Caki2 (cell line): ENCODE results near the gene LRRC75B. TPM values are rescaled to one million over a fixed set of nuclear protein-coding genes. Genes with fewer than 3 reads are reported as not detected.
"Not testable (repeated sequence)": the region's sequence is repeated elsewhere in the genome, so short reads cannot be mapped to it uniquely, and the experiment has no call there.

Experiments used
- DNase-seq: peaks from one replicate; pipeline ENCODE4 v3.0.0-alpha.2; 2015; ENCODE audit warnings: low read depth
- in situ Hi-C: cut with HindIII; loops from 2 replicates; pipeline ENCODE4 v1.10.0; 2016; ENCODE audit warnings: low sequenced_read_pairs, low pct_unique_long_range_greater_than_20kb, mixed read lengths
- total RNA-seq: library from RNA; depleted of rRNA; stranded (reverse); fragments of >200 nt; shearing (Covaris generic); gene quantifications from 2 replicates; pipeline ENCODE4 v1.2.3, GENCODE V29; 2014; ENCODE audit warnings: low replicate concordance

LRRC75B gene
- total RNA-seq, 1 experiment from 2014 or later = 19.3 TPM

DNA sequence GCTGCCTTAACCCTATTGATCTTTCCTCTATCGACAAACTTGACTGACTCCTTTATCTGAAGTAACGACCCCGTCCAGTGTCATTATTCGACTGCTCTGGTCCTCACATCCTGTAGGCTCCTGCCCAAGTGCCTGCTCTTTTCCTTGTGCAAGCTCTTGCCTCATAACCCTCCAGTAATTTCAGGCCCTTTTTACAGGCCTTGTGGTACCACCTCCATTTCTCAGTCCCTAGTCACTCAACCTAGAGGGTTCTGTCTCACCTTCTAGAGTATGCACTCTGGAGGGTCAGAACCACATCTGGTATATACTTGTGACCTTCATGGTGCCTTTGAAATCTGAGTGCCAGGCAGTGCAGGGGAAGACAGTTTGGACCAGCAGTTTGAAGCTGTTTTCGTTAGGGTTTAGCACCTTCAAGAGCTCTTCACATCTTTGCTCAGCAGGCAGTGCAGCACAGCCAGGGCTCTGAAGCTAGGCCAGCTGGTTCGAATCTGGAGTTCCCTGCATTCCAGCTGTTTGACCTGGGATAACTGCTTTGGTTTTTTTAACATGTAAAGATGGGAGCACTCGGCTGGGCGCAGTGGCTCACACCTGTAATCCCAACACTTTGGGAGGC is 25.9 kb downstream of the LRRC75B start:
- in situ Hi-C loops = no loop called here
- no peak for DNase-seq

DNA sequence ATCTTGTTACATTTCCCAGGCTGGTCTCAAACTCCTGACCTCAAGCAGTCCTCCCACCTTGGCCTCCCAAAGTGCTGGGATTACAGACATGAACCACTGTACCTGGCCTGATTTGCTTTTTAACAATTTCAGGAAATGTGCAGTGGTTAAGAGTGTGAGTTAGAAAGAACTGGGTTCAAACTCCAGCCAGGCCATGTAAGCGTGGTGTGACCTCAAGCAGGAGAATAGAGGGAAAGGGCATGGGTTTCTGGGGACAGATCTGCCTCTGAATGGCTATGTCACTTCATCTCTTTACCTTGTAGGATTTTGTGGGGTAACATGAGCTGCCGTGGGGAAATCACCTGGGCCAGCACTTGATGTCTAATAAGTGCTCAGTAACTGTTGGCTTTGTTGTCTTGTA is 27.8 kb downstream of the LRRC75B start:
- in situ Hi-C loops = no loop called here
- no peak for DNase-seq

DNA sequence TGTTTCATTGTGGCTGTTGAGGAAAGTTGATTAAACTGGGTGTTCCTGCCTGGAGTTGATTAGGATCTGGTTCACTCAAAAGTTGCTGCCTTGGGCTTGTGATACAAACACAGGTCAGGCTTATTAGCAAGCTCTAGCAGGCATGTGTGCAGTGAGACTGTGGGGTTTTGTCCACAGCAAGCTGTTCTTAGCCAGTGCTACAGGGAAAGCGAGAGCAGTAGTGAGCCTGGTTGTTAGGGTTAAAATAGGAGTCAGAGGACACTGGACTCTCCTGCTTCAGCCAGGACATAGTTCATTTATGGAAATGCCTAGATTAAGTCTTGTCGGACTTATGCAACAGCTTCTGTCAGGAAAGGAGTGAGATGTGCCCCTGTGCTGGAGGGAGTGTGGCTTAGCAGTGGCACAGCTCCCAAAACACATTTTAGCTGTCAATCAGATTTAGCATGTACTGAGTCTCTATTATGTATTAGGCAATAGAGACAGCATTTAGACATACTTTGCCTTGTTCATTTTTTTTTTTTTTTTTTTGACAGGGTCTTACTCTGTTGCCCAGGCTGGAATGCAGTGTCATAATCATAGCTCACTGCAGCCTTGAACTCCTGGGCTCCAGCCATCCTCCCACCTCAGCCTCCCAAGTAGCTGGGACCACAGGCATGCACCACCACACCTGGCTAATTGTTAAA is 28.4 kb downstream of the LRRC75B start:
- in situ Hi-C loops = no loop called here
- no peak for DNase-seq

GRCh38 chr22:24563246-24563645 is 29.6 kb downstream of the LRRC75B start:
- in situ Hi-C loops = no loop called here
- DNase-seq = no peak

DNA sequence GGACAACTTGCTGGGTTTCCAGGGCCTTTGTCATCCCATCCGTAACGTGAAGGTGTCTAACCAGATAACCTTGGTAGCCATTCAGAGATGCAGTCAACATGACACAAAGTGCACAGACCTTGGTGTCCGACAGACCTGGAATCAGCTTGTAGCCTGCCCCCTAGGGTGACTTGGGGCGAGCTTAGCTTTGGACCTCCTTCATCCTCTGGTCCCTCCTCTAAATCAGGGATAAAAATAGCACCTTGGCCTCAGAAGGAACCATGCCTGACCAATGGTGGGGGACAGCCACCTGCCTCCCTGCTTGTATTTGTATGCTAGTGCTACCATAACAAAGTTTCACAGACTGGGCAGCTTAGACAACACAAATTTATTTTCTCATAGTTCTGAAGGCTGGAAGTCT is 33.4 kb downstream of the LRRC75B start:
- DNase-seq = no peak
- in situ Hi-C loops = no loop called here

DNA sequence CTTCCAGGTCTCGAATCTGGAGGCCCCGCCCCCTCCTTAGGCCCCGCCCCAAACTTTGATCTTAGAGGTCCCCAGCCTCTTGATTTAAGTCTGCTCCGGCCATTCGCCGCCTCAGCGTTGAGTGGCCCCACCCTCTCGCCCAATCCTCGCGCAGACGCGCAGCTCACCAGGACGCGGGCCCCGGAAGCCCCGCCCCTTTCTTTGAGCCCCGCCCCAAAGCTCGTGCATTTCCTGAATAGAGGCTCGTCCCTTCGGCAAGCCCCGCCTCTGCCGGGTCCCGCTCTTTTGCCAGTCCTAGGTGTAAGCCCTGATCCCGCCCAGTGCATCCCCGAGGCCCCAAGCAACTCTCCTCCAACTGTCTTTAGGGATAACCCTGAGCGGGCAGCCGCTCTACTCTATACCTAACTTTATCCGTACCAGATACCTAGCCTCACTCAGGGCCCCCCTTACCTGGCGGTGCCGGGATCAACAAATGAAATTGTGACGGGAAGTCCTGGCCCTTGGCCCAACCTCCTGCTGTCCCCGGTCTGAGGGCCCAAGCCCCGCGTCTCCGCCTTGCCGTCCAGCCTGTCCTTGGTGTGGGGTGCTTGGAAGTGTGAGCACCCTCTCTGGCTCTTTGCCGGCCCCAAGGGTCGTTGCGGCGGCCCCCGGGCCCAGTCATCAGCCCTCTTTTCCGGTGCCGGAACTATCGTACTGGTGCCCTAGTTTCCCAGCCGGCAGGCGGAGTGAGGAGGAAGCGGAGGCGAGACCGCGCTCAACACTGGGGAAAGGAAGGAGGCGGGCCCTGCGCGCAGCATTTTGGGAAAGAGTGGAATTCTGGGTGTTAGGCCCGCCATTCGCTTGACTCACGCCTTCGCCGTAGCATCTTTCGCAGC is 37.5 kb downstream of the LRRC75B start, which contains the start of gene SNRPD3:
Gene SNRPD3, plus strand, starts transcription at position 835 of the 875 bp plus-strand sequence. CDS start 1,676 bp downstream, outside the sequence.
- in situ Hi-C loops = no loop called here
- DNase-seq = peak; percentile 98

GRCh38 chr22:24554313-24555164 is 38.3 kb downstream of the LRRC75B start, which contains the start of gene GUCD1:
Gene GUCD1 (minus strand): TSS chr22:24555138. CDS start chr22:24554991, 147 bp downstream.
- in situ Hi-C loops = no loop called here
- no peak for DNase-seq

DNA sequence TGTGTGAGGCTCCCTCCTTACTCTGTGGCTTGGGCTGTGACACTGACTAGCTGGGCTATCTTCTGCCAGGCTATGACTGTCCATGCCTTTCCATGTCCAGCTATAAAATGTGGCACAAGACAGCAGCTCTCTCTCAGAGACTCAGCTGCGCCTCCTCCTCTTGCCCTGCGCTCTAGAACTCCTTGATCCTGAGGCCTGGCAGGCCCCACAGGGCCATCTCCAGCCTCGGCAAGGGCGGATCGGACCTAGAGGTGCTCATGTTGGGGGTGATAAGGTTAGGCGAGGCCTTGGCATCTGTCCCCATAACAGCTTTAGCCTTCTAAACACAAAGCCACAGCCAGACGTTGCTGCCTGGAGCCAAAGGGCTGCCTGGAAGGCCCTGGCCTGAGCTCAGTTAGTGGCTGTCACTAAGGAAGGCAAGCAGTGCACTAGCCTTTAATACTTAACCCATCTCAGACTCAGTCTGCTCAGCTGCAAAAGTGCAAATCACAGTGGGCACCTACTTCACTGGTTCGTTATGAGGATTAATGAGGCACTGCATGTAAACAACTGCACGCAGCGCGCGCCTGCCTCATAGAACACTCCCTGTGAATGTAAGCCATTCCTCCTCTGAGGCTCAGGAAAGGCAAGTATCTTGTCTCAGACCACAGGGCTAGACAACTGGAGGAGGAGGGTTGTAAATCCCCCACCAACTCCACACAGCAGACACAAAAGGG is 39.1 kb downstream of the LRRC75B start:
- in situ Hi-C loops = no loop called here
- DNase-seq = peak; percentile 59

- in situ Hi-C loops, DNase-seq: not testable (repeated sequence)
Observed at GRCh38 chr22:24552503-24553286, 40.2 kb downstream of the LRRC75B start.

- in situ Hi-C loops = no loop called here
- DNase-seq = no peak
Observed at GRCh38 chr22:24550902-24551435, 41.9 kb downstream of the LRRC75B start.

DNA sequence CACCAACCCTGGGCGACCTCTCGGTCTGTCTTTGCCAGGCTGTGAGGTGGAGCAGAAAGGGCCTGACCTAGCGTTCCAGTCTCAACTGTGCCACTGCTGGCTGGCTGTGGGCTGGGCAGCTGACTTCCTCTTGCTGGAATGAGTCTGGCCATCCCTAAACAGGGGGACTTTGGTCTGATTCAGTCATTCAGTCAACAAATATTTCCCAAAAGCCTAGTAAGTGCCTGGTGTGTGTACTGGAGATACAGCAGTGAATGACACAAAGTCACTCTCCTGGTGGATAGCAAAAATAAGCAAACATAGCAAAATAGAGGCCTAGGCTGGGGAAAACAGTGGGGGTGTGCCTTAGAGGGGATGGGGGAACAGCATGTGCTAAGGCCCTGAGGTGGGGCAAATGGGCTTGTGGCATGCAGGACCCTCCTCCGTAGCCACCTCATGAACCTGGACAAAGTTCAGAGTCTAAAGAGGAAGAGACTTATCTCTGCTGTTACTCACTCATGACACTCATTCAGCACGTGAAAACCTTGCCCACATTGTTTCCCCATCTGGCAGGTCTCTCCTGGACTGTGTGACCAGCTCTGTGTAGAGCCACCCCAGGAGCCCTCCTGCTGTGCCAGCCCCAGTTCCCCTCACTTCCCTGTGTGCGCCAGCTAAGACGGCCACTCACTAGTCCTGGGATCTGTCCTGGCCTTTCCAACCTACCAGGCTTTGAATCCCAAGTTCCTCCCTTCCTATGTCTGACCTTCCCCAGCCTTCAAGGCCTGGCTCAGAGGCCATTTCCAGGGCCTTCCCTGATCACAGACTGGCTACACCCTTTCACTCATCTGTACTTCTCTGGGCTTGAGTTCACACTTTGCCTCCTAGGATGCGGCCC is 42.6 kb downstream of the LRRC75B start:
- in situ Hi-C loops = no loop called here

GRCh38 chr22:24548812-24549211 is 44.1 kb downstream of the LRRC75B start:
- DNase-seq = no peak
- in situ Hi-C loops = no loop called here

More for the DNA sequence above, 42.6 kb downstream of the LRRC75B start:
- DNase-seq = peak; percentile 90

DNA sequence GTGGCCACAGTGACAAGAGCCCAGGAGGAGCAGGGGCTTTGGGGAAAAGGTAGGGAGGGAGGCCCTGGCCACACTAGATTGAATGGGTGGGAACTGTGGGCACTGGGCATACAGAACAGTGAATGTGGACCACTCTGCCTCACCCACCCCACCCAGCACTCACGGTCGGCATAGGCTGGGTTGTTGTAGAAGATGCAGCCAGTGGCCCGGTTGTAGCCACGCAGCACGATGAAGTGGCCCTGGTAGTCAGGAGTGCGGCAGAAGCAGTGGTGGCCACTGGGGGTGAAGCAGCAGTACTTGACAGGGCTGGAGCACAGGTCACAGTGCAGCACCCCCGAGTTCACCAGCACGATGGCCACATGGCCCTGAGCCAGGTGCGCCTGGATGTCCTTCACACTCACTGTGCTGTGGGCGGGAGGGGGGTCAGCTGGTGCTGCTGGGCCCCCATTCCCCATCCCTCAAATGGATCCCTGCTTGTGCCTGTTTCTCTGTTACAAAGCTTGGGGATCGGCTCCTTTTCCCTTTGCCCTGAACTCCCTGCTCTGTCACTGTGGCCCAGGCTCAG is 49.1 kb downstream of the LRRC75B start:
- DNase-seq = no peak
- in situ Hi-C loops = no loop called here

DNA sequence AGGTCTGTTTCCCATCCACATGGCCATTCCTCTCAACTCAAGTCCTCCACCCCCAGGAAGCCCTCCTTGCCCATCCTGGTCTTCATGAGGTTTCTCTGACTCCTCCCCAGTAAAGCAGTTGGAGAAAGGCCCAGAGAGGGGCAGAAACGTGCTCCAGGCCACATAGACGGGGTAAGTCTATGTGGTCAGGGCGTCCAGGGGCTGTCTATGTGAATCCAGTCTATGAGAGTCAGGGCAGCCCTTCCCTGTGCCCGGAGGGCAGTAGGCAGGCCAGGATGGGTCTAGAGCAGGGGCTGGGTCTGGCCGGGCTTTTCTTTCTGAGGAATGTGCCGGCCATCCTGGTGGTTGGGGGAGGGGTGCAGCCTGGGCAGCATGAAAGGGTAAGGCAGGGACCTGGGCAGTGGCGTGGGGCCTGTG is 49.7 kb downstream of the LRRC75B start:
- in situ Hi-C loops = no loop called here
- DNase-seq = no peak

DNA sequence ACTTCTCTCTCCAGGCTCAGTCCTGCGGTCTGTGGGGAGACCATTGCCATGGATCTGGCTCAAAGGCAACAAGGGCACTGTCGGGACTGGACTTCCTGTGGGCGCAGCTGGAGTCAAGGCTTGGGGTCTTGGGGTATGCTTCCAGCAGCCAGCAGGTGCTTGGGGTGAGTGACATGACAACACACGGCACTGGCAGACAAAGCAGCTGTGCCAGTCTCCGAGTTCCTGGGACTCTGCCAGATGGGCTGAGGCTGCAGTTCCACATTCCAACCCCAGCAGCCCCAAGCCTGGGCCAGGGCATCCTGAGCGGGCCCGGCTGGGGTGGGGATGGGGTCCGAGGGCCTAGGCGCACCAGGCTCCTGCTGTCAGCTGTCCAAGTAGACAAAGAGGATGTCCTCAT is 50.2 kb downstream of the LRRC75B start:
- DNase-seq = no peak
- in situ Hi-C loops = no loop called here
